Activated CD8-positive, alpha-beta memory T cell treated with anti-CD3 and anti-CD28 coated beads, Interleukin-2, amount 50 U/mL, for 4 hours (primary cell): ENCODE data around the gene MAP3K8.
"Not testable (repeated sequence)": the region's sequence is repeated elsewhere in the genome, so short reads cannot be mapped to it uniquely, and the experiment has no call there.

Source experiments
- DNase-seq: peaks from one replicate; pipeline ENCODE4 v3.0.0-alpha.2; 2020

MAP3K8 gene

DNA sequence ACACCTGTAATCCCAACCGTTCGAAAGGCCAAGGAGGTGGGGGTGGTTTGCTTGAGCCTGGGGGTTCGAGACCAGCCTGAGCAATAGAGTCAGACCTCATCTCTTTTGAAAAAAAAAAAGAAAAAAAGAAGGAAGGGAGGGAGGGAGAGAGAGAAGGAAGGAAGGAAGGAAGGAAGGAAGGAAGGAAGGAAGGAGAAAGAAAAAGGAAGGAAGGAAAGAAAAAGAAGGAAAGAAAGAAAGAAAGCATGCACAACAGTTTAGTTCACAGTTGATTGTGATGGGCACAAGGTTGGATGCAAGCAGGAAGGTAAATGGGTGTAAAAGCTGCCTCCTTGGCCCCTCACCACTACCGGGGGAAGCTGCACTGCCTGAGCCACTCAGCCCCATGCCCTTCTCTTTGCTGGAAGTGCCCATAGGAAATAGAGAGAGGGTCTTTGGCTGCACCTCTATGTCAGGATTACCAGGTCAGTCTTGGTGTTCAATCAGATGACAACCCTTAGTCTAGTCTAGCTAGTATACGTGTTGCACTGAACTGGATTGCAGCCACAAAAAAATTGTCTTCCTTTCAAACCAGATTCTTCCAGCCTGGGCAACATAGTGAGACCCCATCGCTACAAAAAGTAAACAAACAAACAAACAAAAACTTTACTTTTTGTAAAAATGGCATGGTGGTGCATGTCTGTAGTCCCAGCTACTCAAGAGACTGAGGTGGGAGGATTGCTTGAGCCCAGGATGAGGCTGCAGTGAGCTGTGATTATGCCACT, 20.0 kb downstream of the MAP3K8 start:
- DNase-seq: no peak

- DNase-seq: no peak
Observed at GRCh38 chr10:30454744-30455510, 20.9 kb downstream of the MAP3K8 start.

DNA sequence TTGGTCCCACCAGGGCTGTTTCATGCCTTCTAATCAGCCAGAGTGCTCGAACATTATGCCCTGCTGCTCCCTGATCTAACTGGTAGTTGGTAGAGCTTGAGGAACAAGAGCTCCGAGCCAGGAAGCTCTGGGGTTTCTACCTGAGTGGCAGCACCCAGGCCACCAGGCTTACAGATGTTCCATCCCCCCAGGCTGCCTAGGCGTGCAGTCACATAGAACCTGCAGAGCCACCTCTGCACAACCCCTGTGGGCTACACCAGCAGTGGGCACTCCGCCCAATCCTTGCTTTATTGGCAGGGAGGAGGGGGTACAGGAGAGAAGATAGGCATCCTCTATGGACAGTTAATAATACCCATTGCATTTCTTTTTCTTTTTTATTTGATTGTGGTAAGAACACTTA, 21.8 kb downstream of the MAP3K8 start:
- DNase-seq: no peak

- no peak for DNase-seq
Observed at GRCh38 chr10:30456266-30456665, 22.3 kb downstream of the MAP3K8 start.

- no peak for DNase-seq
Observed at GRCh38 chr10:30459283-30459682, 25.3 kb downstream of the MAP3K8 start.

GRCh38 chr10:30460121-30460520, 26.1 kb downstream of the MAP3K8 start:
- DNase-seq: no peak

DNA sequence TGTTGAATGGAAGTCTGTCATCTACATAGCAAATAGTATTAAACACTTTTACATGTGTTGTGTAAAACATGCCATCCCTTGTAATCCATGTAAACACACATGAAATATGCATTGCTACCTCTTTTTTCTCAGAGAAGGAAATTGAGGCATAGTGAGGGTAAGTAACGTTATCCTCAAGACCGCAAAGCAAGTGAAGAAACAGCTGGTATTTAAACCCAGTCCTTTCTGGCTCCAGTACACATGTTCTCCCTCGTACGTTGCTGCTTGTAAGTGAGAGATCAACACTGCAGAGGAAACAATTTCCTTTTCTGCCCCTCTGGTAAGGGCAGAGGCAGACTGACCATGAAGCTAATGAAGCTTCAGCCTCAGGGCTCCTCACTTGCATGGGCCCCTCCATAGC, 28.5 kb downstream of the MAP3K8 start:
- DNase-seq: no peak

- DNase-seq: no peak
Observed at GRCh38 chr10:30463944-30464451, 30.0 kb downstream of the MAP3K8 start.

GRCh38 chr10:30464675-30465074, 30.7 kb downstream of the MAP3K8 start:
- DNase-seq: no peak

DNA sequence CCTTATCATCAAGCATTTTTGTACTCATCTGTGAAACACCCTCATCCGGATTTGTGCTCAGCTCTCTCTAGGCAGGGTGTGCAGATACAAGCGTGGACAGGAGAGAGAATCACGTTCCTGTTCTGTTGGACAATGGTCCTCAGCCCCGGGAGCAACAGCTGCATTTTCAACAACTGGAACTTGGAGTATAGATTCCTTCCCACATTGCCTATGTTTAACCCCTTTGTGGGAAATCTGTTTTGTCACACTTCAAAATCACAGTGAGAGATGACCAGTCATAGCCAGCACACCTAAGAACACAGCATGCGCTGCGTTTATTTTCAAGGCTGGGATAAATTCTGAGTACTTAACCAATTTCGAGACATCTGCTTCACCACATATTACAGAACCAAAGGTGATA, 32.5 kb downstream of the MAP3K8 start:
- DNase-seq: no peak

GRCh38 chr10:30467651-30468338, 33.8 kb downstream of the MAP3K8 start:
- no peak for DNase-seq

- DNase-seq: no peak
Observed at GRCh38 chr10:30472414-30473155, 38.6 kb downstream of the MAP3K8 start.

DNA sequence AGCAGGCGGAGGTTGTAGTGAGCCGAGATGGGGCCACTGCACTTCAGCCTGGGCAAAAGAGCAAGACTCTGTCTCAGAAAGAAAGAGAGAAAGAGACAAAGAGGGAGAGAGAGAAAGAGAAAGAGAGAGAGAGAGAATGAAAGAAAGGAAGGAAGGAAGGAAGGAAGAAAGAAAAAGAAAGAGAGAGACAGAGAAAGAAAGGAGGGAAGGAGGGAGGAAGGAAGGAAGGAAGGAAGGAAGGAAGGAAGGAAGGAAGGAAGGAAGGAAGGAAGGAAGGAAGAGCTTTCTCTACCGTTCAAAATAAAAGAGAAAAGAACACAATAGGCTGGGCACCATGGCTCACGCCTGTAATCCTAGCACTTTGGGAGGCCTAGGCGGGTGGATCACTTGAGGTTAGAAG, 41.5 kb downstream of the MAP3K8 start:
- DNase-seq: not testable (repeated sequence)

DNA sequence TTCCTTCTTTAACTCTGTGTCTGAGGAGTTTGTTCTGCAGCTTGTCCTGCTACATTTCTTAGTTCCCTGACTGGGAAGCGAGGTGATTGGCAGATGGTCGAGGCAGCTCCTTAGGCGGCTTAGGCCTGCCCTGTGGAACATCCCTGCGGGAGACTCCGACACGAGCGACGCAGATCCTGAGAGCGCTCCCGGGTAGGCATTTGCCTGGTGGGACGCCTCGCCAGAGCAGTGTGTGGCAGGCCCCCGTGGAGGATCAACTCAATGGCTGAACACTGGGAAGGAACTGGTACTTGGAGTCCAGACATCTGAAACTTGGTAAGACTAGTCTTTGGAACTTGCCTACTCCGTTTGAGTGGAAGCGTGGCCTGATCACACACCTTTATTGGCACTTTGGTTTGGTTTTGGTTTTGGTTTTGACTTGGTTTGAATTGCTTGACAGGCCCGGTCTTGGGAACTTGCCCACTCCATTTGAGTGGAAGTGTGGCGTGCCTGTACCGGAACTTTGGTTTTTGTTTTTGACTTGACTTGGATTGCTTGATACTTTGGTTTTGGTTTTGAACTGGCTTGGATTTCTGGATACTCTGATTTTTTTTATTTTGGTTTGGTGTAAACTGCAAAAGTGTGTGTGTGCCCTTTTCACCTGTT, 42.6 kb downstream of the MAP3K8 start:
- DNase-seq: no peak

- DNase-seq: not testable (repeated sequence)
Observed at GRCh38 chr10:30479513-30479912, 45.5 kb downstream of the MAP3K8 start.

- no peak for DNase-seq
Observed at GRCh38 chr10:30481603-30482002, 47.6 kb downstream of the MAP3K8 start.

GRCh38 chr10:30488316-30488715, 54.3 kb downstream of the MAP3K8 start:
- DNase-seq: no peak

DNA sequence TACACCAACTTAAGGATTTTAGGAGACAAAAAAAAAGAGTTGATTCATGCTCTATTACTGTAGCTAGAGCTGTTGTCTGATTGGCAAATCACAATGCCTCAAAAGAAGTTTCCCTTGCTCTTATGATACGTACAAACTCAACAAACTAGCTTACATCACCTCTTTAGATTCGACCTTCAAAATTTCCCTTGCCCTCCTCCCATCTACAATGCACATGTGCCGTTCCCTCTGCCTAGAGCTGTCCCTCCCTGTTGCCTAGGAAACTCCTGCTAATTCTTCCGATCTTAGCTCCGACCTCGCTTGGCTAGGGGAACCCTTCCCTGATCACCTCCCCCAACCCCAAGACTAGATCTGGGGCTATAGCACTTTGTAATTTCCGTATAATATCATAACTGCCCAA, 55.4 kb downstream of the MAP3K8 start:
- no peak for DNase-seq

GRCh38 chr10:30490289-30491000, 56.5 kb downstream of the MAP3K8 start:
- DNase-seq: no peak

- no peak for DNase-seq
Observed at GRCh38 chr10:30491204-30491915, 57.4 kb downstream of the MAP3K8 start.
